ENCODE results near the gene LORICRIN.

The LORICRIN gene

GRCh38 chr1:153246825-153247224 is 12.7 kb upstream of the LORICRIN start:
- TF ChIP-seq CTCF (conservative IDR thresholded peaks at IDR 0.05; ENCODE audit: low read depth, low read length) = no peak
- no peak for DNase-seq (ENCODE audit: low read depth)
- no peak overlapping the region for H3K4me3 ChIP-seq (ENCODE audit: low read depth, low read length)

- H3K4me3 ChIP-seq (ENCODE audit: low read depth, low read length) = no peak overlapping the region
- TF ChIP-seq CTCF (conservative IDR thresholded peaks at IDR 0.05; ENCODE audit: low read depth, low read length) = no peak
- DNase-seq (ENCODE audit: low read depth) = no peak
These were observed 11.2 kb upstream of the LORICRIN start for GRCh38 chr1:153248176-153248879.

GRCh38 chr1:153250166-153250565 is 9.3 kb upstream of the LORICRIN start:
- TF ChIP-seq CTCF (conservative IDR thresholded peaks at IDR 0.05; ENCODE audit: low read depth, low read length) = no peak
- DNase-seq (ENCODE audit: low read depth) = no peak
- no peak overlapping the region for H3K4me3 ChIP-seq (ENCODE audit: low read depth, low read length)

GRCh38 chr1:153251087-153251486 is 8.4 kb upstream of the LORICRIN start:
- TF ChIP-seq CTCF (conservative IDR thresholded peaks at IDR 0.05; ENCODE audit: low read depth, low read length) = no peak
- no peak overlapping the region for H3K4me3 ChIP-seq (ENCODE audit: low read depth, low read length)
- DNase-seq (ENCODE audit: low read depth) = no peak

GRCh38 chr1:153251562-153251961 is 7.9 kb upstream of the LORICRIN start:
- TF ChIP-seq CTCF (conservative IDR thresholded peaks at IDR 0.05; ENCODE audit: low read depth, low read length) = no peak
- H3K4me3 ChIP-seq (ENCODE audit: low read depth, low read length) = no peak overlapping the region
- DNase-seq (ENCODE audit: low read depth) = no peak

- no peak overlapping the region for H3K4me3 ChIP-seq (ENCODE audit: low read depth, low read length)
- no peak for TF ChIP-seq CTCF (conservative IDR thresholded peaks at IDR 0.05; ENCODE audit: low read depth, low read length)
- no peak for DNase-seq (ENCODE audit: low read depth)
These were observed 7.5 kb upstream of the LORICRIN start for GRCh38 chr1:153251988-153252387.

GRCh38 chr1:153253076-153253475 is 6.4 kb upstream of the LORICRIN start:
- no peak overlapping the region for H3K4me3 ChIP-seq (ENCODE audit: low read depth, low read length)
- no peak for TF ChIP-seq CTCF (conservative IDR thresholded peaks at IDR 0.05; ENCODE audit: low read depth, low read length)
- no peak for DNase-seq (ENCODE audit: low read depth)

All from choroid plexus epithelial cell (primary cell).